HepG2 (cell line): Measurements from ENCODE around the gene HELZ2. TPM values are rescaled to one million over a fixed set of nuclear protein-coding genes. Genes with fewer than 3 reads are reported as not detected.

ENCODE experiments used
- ATAC-seq: fragments of 200-7000 bp; cut with Tn5 transposase; 3 replicates; pipeline ENCODE4 v1.9.1; 2020; ENCODE audit warnings: mild to moderate bottlenecking, moderate library complexity
- BruUV-seq: library from RNA; stranded (reverse); fragments of 400-500 nt; replicated peaks from 2 replicates; lab custom pipeline; 2021; lab: Mats Ljungman, UMichigan
- CTCF ChIA-PET: fragments of 300-600 bp; formaldehyde crosslinking; extraction: SDS; loops from one replicate; lab custom pipeline; 2021; ENCODE audit warnings: low total read pairs, inconsistent platforms, low intra/inter-chr PET ratio; lab: Yijun Ruan, JAX
- POLR2A ChIA-PET: fragments of 350-600 bp; sonication (Branson Sonifier 250); formaldehyde crosslinking; loops from one replicate; lab custom pipeline; 2020; ENCODE audit warnings: antibody characterized with exemption, inconsistent platforms; lab: Yijun Ruan, JAX
- DNase-seq: peaks from one replicate; pipeline ENCODE4 v3.0.0-alpha.2; 2015; ENCODE audit warnings: low spot score
- FAIRE-seq: peaks from 3 replicates; lab custom pipeline; 2011; peaks lifted over from hg19 to GRCh38; lab: Jason Lieb, UNC
- H2AFZ ChIP-seq: one replicate; pipeline ENCODE4 v1.6.1; 2011; ENCODE audit warnings: low read length, inconsistent platforms
- H3K27ac ChIP-seq: fragments of 300-600 bp; 3 replicates; pipeline ENCODE4 v1.8.0; 2011; ENCODE audit warnings: mixed run types, mild to moderate bottlenecking, mixed read lengths, low read length, inconsistent platforms; ENCODE audit not compliant: insufficient read depth; ENCODE audit errors: extremely low read length
- H3K27me3 ChIP-seq, 2 experiments: fragments of 200-600 bp in 1 of 2; 2 replicates in 1 of 2; 3 replicates in 1 of 2; pipeline versions ENCODE4 v1.6.0 to v1.8.0; 2011; ENCODE audit warnings: low read length in 2 of 2, mild to moderate bottlenecking in 2 of 2, moderate library complexity in 2 of 2, inconsistent platforms in 1 of 2; ENCODE audit not compliant: insufficient read depth in 2 of 2, control insufficient read depth in 1 of 2
- H3K36me3 ChIP-seq, 2 experiments: fragments of 200-600 bp in 1 of 2; replicated peaks in 1 of 2; 2 replicates in 1 of 2; 3 replicates in 1 of 2; pipeline versions ENCODE4 v1.5.1 to v1.8.0; 2011; ENCODE audit warnings: low read length in 2 of 2, inconsistent platforms in 1 of 2; ENCODE audit not compliant: insufficient read depth in 2 of 2, control insufficient read depth in 1 of 2
- H3K4me1 ChIP-seq: 2 replicates; pipeline ENCODE4 v1.5.1; 2012; ENCODE audit warnings: low read length, inconsistent platforms; ENCODE audit not compliant: insufficient read depth
- H3K4me2 ChIP-seq: 2 replicates; pipeline ENCODE4 v1.6.0; 2011; ENCODE audit warnings: low read depth, low read length, inconsistent platforms
- H3K4me3 ChIP-seq, 3 experiments: fragments of 200-600 bp in 1 of 3; sonication (generic), shearing (Covaris generic) in 1 of 3; replicated peaks in 1 of 3; 2 replicates each; pipeline ENCODE4 v1.5.1; 2011 to 2016; ENCODE audit warnings: low read length in 3 of 3, inconsistent platforms in 2 of 3, low read depth in 2 of 3, mild to moderate bottlenecking in 2 of 3, control low read depth in 1 of 3, mixed read lengths in 1 of 3; ENCODE audit not compliant: insufficient read depth in 1 of 3
- H3K79me2 ChIP-seq: one replicate; pipeline ENCODE4 v1.6.1; 2011; ENCODE audit warnings: low read length, inconsistent platforms; ENCODE audit not compliant: insufficient read depth
- H3K9ac ChIP-seq: 2 replicates; pipeline ENCODE4 v1.6.0; 2011; ENCODE audit warnings: mild to moderate bottlenecking, low read depth, low read length, inconsistent platforms; ENCODE audit not compliant: insufficient read depth
- H3K9me3 ChIP-seq: 2 replicates; pipeline ENCODE4 v1.5.1; 2012; ENCODE audit warnings: mild to moderate bottlenecking, low read length
- H4K20me1 ChIP-seq: 2 replicates; pipeline ENCODE4 v1.6.0; 2011; ENCODE audit warnings: inconsistent platforms, mild to moderate bottlenecking, low read length, moderate library complexity; ENCODE audit not compliant: insufficient read depth
- ATAD3A ChIP-seq: sonication (generic); formaldehyde crosslinking; IDR thresholded peaks from 2 replicates; pipeline ENCODE4 v1.4.0; 2020; ENCODE audit warnings: missing genetic modification reagents
- CHD2 ChIP-seq: IDR thresholded peaks from 2 replicates; pipeline ENCODE4 v1.6.1; 2011; ENCODE audit warnings: low read depth, low read length, improper control_type of control experiment
- HNF4A ChIP-seq: sonication (generic); formaldehyde crosslinking; IDR thresholded peaks from 2 replicates; pipeline ENCODE4 v1.4.0; 2020; ENCODE audit warnings: missing genetic modification reagents
- MLX ChIP-seq: IDR thresholded peaks from 2 replicates; pipeline ENCODE4 v1.6.1; 2016
- MTA1 ChIP-seq: sonication (generic); formaldehyde crosslinking; IDR thresholded peaks from 2 replicates; pipeline ENCODE4 v1.4.0; 2020; ENCODE audit warnings: missing genetic modification reagents, mild to moderate bottlenecking, borderline replicate concordance
- NR2C2 ChIP-seq: sonication (generic); formaldehyde crosslinking; IDR thresholded peaks from 2 replicates; pipeline ENCODE4 v1.4.0; 2020; ENCODE audit warnings: missing genetic modification reagents, mild to moderate bottlenecking, moderate library complexity, borderline replicate concordance
- SP1 ChIP-seq, 2 experiments: fragments of 450-650 bp in 1 of 2; sonication (generic) in 1 of 2; formaldehyde crosslinking in 1 of 2; IDR thresholded peaks; 2 replicates each; pipeline versions ENCODE4 v1.4.0 to v1.6.1; 2016 to 2020; ENCODE audit warnings: missing genetic modification reagents in 1 of 2
- USF2 ChIP-seq, 2 experiments: sonication (generic) in 1 of 2; formaldehyde crosslinking in 1 of 2; IDR thresholded peaks; 2 replicates each; pipeline versions ENCODE4 v1.5.1 to v1.6.1; 2011 to 2020; ENCODE audit warnings: borderline replicate concordance in 1 of 2, low read depth in 1 of 2, low read length in 1 of 2, mild to moderate bottlenecking in 1 of 2, missing genetic modification reagents in 1 of 2, moderate library complexity in 1 of 2
- ZMYM3 ChIP-seq: sonication (generic); formaldehyde crosslinking; IDR thresholded peaks from 2 replicates; pipeline ENCODE4 v1.5.1; 2020; ENCODE audit warnings: mild to moderate bottlenecking, missing genetic modification reagents
- ZNF225 ChIP-seq: sonication (generic); formaldehyde crosslinking; IDR thresholded peaks from 2 replicates; pipeline ENCODE4 v1.4.0; 2020; ENCODE audit warnings: mild to moderate bottlenecking, missing genetic modification reagents
- ZNF326 ChIP-seq: sonication (generic); formaldehyde crosslinking; IDR thresholded peaks from 2 replicates; pipeline ENCODE4 v1.4.0; 2020; ENCODE audit warnings: missing genetic modification reagents, borderline replicate concordance
- ZNF83 ChIP-seq: sonication (generic); formaldehyde crosslinking; IDR thresholded peaks from 2 replicates; pipeline ENCODE4 v1.4.0; 2020; ENCODE audit warnings: missing genetic modification reagents, mild to moderate bottlenecking, borderline replicate concordance
- WGBS: methylation state at CpG from one replicate; pipeline ENCODE4 v1.1.6; 2017; ENCODE audit warnings: low lambda C conversion rate; 5-methylcytosine and 5-hydroxymethylcytosine counted together
- in situ Hi-C: cut with HindIII; loops from 2 replicates; pipeline ENCODE4 v1.10.0; 2017; ENCODE audit warnings: low pct_unique_long_range_greater_than_20kb; ENCODE audit not compliant: extremely low pct_ligation_motif_present
- intact Hi-C: fragments of 100-400 bp; cut with micrococcal nuclease; formaldehyde crosslinking; loops from one replicate; pipeline ENCODE4 v1.10.0; 2022; ENCODE audit not compliant: unreplicated experiment
- polyA plus RNA-seq, 8 experiments: library from polyadenylated mRNA; depleted of rRNA in 3 of 8; stranded (reverse) in 7 of 8; unstranded in 1 of 8; fragments of >200 nt; fragmentation: Illumina TruSeq in 4 of 8; extraction: Trizol in 4 of 8; gene quantifications; 2 replicates each; pipeline versions ENCODE4 v1.2.1 to v1.2.3, GENCODE V29; 2011 to 2016; ENCODE audit warnings: low read depth in 4 of 8, missing spikeins in 1 of 8, mixed read lengths in 1 of 8; ENCODE audit not compliant: insufficient read depth in 1 of 8
- total RNA-seq, 5 experiments: library from RNA; depleted of rRNA; stranded (reverse); fragments of >200 nt; fragmentation: Illumina TruSeq; extraction: Trizol; gene quantifications; 2 replicates each; pipeline ENCODE4 v1.2.3, GENCODE V29; 2016; ENCODE audit warnings: low read depth in 1 of 5

Gene HELZ2
- total and polyA plus RNA-seq, 2 of the 13 experiments (the other 11 are each of a cell fraction or from before 2014, with no cell fraction given), result 9.6 to 10.1 TPM

GRCh38 chr20:63558804-63559484 is 15.1 kb downstream of the HELZ2 start:
- no peak overlapping the region for H3K9ac ChIP-seq
- in situ Hi-C loops (no loop called here), intact Hi-C loops (no loop called here)
- no peak overlapping the region for H3K4me3 ChIP-seq
- no peak for ATAC-seq
- H3K27ac ChIP-seq, result no peak overlapping the region
- CTCF ChIA-PET, result no interaction called here
- no peak overlapping the region for H2AFZ ChIP-seq
- POLR2A ChIA-PET, result no interaction called here
- peaks cover 27% of the 10 kb centered on the region for H3K4me1 ChIP-seq
- H4K20me1 ChIP-seq, result no peaks in the 10 kb centered on the region; the same call in 1 of the 2 replicates
- no peaks in the 10 kb centered on the region; a peak in 1 of 5 replicates for H3K36me3 ChIP-seq
- H3K27me3 ChIP-seq, result peaks cover 9 to 22% of the 10 kb centered on the region in 2 experiments; a peak in 3 of 5 replicates
- no peaks in the 10 kb centered on the region for H3K79me2 ChIP-seq
- no peak for DNase-seq
- H3K9me3 ChIP-seq, result no peaks in the 10 kb centered on the region
- no peak for TF ChIP-seq MLX (CRISPR knock-in tag)
- no peak for TF ChIP-seq ZNF83 (CRISPR knock-in tag)
- peak; percentile 72 for TF ChIP-seq NR2C2 (CRISPR knock-in tag)
- peak; percentile 40 for TF ChIP-seq HNF4A (CRISPR knock-in tag)
- TF ChIP-seq SP1 (IDR thresholded peaks at IDR 0.05), result no peak
- TF ChIP-seq SP1 (CRISPR knock-in tag; IDR thresholded peaks at IDR 0.05), result no peak
- no peak for TF ChIP-seq USF2 (IDR thresholded peaks at IDR 0.05; ENCODE audit: low read depth, low read length)
- TF ChIP-seq USF2 (CRISPR knock-in tag; IDR thresholded peaks at IDR 0.05; ENCODE audit: borderline replicate concordance), result 0 out of 2 replicates have a peak, but pooled peaks have one; percentile 22
- peak; percentile 98; the same call in 1 of the 2 replicates for TF ChIP-seq ATAD3A
- TF ChIP-seq CHD2, result no peak
- TF ChIP-seq ZNF225 (CRISPR knock-in tag), result 0 out of 2 replicates have a peak, but pooled peaks have one; percentile 14
- peak; percentile 6; the same call in 1 of the 2 replicates for TF ChIP-seq MTA1 (CRISPR knock-in tag)
- TF ChIP-seq ZMYM3 (CRISPR knock-in tag), result 0 out of 2 replicates have a peak, but pooled peaks have one; percentile 1
- no peak for TF ChIP-seq ZNF326
- TF ChIP-seq, all 625 proteins: peak for 7
- no peak for FAIRE-seq
- no peak overlapping the region for H3K4me2 ChIP-seq
- WGBS, result 80% methylated on average over 14 of the region's 14 CpGs
- BruUV-seq, result no TSS peak
